Skeletal muscle tissue (tissue), 4 donors: ENCODE measurements around the gene ALX3. TPM values are rescaled to one million over a fixed set of nuclear protein-coding genes. Genes with fewer than 3 reads are reported as not detected.

Experiments
- H3K27ac ChIP-seq: one replicate; pipeline ENCODE4 v1.7.0; 2013; ENCODE audit warnings: mild to moderate bottlenecking, low read depth, low read length, inconsistent platforms
- H3K27me3 ChIP-seq, 3 donors: one replicate each; pipeline ENCODE4 v1.7.0; 2013; ENCODE audit warnings: low read length in 3 of 3; ENCODE audit not compliant: control insufficient read depth in 3 of 3, insufficient read depth in 3 of 3
- H3K36me3 ChIP-seq, 3 donors: one replicate each; pipeline ENCODE4 v1.7.0; 2013; ENCODE audit warnings: low read length in 3 of 3; ENCODE audit not compliant: control insufficient read depth in 3 of 3, insufficient read depth in 3 of 3
- H3K4me1 ChIP-seq, 3 donors: one replicate each; pipeline ENCODE4 v1.7.0; 2013; ENCODE audit warnings: low read length in 3 of 3, mild to moderate bottlenecking in 3 of 3; ENCODE audit not compliant: control insufficient read depth in 3 of 3, insufficient read depth in 3 of 3
- H3K4me3 ChIP-seq, 3 donors: one replicate each; pipeline ENCODE4 v1.7.0; 2013; ENCODE audit warnings: low read length in 3 of 3
- H3K9ac ChIP-seq, 3 donors: one replicate each; pipeline ENCODE4 v1.7.0; 2013; ENCODE audit warnings: low read length in 3 of 3, mild to moderate bottlenecking in 3 of 3, moderate library complexity in 2 of 3, low read depth in 1 of 3
- H3K9me3 ChIP-seq, 3 donors: one replicate each; pipeline ENCODE4 v1.7.0; 2013; ENCODE audit warnings: low read length in 3 of 3; ENCODE audit not compliant: control insufficient read depth in 3 of 3
- total RNA-seq: library from RNA; depleted of rRNA; stranded (reverse); fragments of >200 nt; gene quantifications from one replicate; pipeline ENCODE4 v1.2.3, GENCODE V29; 2014
- donor health status: Osteomylitis.

The ALX3 gene
- total RNA-seq, 1 donor from 2014 or later: not detected

GRCh38 chr1:110089561-110090275, 19.2 kb upstream of the ALX3 start:
- Histone ChIP-seq H3K4me1 (peaks cover 0 to 8% (median 5%) of the 10 kb centered on the region in 3 donors), H3K4me3 (no peak overlapping the region), H3K27ac (no peak overlapping the region), H3K9ac (no peak overlapping the region), H3K36me3 (no peaks in the 10 kb centered on the region), H3K27me3 (peaks cover 21 to 37% (median 23%) of the 10 kb centered on the region in 3 donors), H3K9me3 (no peaks in the 10 kb centered on the region)

GRCh38 chr1:110088739-110089316, 18.4 kb upstream of the ALX3 start:
- peak overlapping the region in 1 of 3 donors; percentile 16 for H3K9ac ChIP-seq
- H3K4me1 ChIP-seq: peaks cover 6 to 16% (median 13%) of the 10 kb centered on the region in 3 donors
- H3K27me3 ChIP-seq: peaks cover 29 to 40% (median 30%) of the 10 kb centered on the region in 3 donors
- H3K9me3 ChIP-seq: no peaks in the 10 kb centered on the region
- H3K36me3 ChIP-seq: no peaks in the 10 kb centered on the region
- no peak overlapping the region for H3K27ac ChIP-seq
- no peak overlapping the region for H3K4me3 ChIP-seq

- peak overlapping the region in 1 of 3 donors; percentile 16 for H3K9ac ChIP-seq
- no peaks in the 10 kb centered on the region for H3K36me3 ChIP-seq
- no peak overlapping the region for H3K27ac ChIP-seq
- no peaks in the 10 kb centered on the region for H3K9me3 ChIP-seq
- H3K4me3 ChIP-seq: no peak overlapping the region
- peaks cover 34 to 48% (median 35%) of the 10 kb centered on the region in 3 donors for H3K27me3 ChIP-seq
- peaks cover 11 to 20% (median 16%) of the 10 kb centered on the region in 3 donors for H3K4me1 ChIP-seq
These were observed 17.6 kb upstream of the ALX3 start for GRCh38 chr1:110087812-110088738.

GRCh38 chr1:110086961-110087360, 16.5 kb upstream of the ALX3 start:
- Histone ChIP-seq H3K27ac (no peak overlapping the region), H3K9ac (no peak overlapping the region), H3K4me3 (no peak overlapping the region), H3K36me3 (no peaks in the 10 kb centered on the region), H3K27me3 (peaks cover 42 to 59% (median 45%) of the 10 kb centered on the region in 3 donors), H3K9me3 (no peaks in the 10 kb centered on the region), H3K4me1 (peaks cover 11 to 23% (median 16%) of the 10 kb centered on the region in 3 donors)

- H3K27ac ChIP-seq: no peak overlapping the region
- H3K4me3 ChIP-seq: no peak overlapping the region
- H3K27me3 ChIP-seq: peaks cover 44 to 60% (median 45%) of the 10 kb centered on the region in 3 donors
- peaks cover 11 to 23% (median 16%) of the 10 kb centered on the region in 3 donors for H3K4me1 ChIP-seq
- no peaks in the 10 kb centered on the region for H3K36me3 ChIP-seq
- no peaks in the 10 kb centered on the region for H3K9me3 ChIP-seq
- H3K9ac ChIP-seq: no peak overlapping the region
These were observed 15.2 kb upstream of the ALX3 start for GRCh38 chr1:110085671-110086070.

GRCh38 chr1:110084227-110085078, 14.0 kb upstream of the ALX3 start:
- no peaks in the 10 kb centered on the region for H3K36me3 ChIP-seq
- H3K9me3 ChIP-seq: no peaks in the 10 kb centered on the region
- H3K4me1 ChIP-seq: peaks cover 11 to 23% (median 16%) of the 10 kb centered on the region in 3 donors
- H3K27me3 ChIP-seq: peaks cover 44 to 60% (median 45%) of the 10 kb centered on the region in 3 donors
- peak overlapping the region; percentile 70 to 77 (median 70) for H3K9ac ChIP-seq
- peak overlapping the region; percentile 47 for H3K27ac ChIP-seq
- peak overlapping the region; percentile 73 to 78 (median 74) for H3K4me3 ChIP-seq

- no peaks in the 10 kb centered on the region for H3K36me3 ChIP-seq
- no peak overlapping the region for H3K27ac ChIP-seq
- peaks cover 11 to 23% (median 16%) of the 10 kb centered on the region in 3 donors for H3K4me1 ChIP-seq
- peak overlapping the region; percentile 70 to 77 (median 70) for H3K9ac ChIP-seq
- peak overlapping the region; percentile 73 to 78 (median 74) for H3K4me3 ChIP-seq
- H3K9me3 ChIP-seq: no peaks in the 10 kb centered on the region
- peaks cover 44 to 57% (median 45%) of the 10 kb centered on the region in 3 donors for H3K27me3 ChIP-seq
These were observed 13.4 kb upstream of the ALX3 start for GRCh38 chr1:110083866-110084226.

- Histone ChIP-seq H3K4me1 (peaks cover 11 to 17% (median 16%) of the 10 kb centered on the region in 3 donors), H3K9ac (peak overlapping the region in 1 of 3 donors; percentile 77), H3K27me3 (peaks cover 41 to 51% (median 45%) of the 10 kb centered on the region in 3 donors), H3K4me3 (peak overlapping the region; percentile 55 to 74 (median 73)), H3K27ac (no peak overlapping the region), H3K9me3 (no peaks in the 10 kb centered on the region), H3K36me3 (no peaks in the 10 kb centered on the region)
These were observed 12.8 kb upstream of the ALX3 start for GRCh38 chr1:110083061-110083865.
